ENCODE measurements around the gene KRTAP10-9. TPM values are rescaled to one million over a fixed set of nuclear protein-coding genes. Genes with fewer than 3 reads are reported as not detected.

Gene KRTAP10-9
- polyA plus RNA-seq, 1 donor (not counting 4 experiments of a cell fraction or from before 2014, with no cell fraction given), result not detected

DNA sequence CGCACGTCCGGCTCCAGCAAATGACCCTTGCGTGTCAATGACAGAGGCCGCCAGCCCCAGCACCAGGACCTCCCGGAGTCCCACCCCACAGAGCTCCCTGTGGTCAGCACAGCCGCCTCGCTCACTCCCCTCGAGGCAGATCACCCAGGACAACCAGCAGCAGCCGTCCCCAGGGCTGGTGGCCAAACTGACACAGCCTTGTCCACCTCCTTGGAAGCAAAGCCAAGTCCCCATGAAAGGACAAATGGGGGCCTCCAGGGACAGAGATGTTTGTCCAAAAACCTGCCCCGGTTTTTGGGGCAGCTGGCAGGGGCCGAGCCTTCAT is 12.4 kb downstream of the KRTAP10-9 start:
- no peaks in the 10 kb centered on the region for H3K9me3 ChIP-seq (ENCODE audit: control insufficient read depth, low read depth, low read length)
- H3K27ac ChIP-seq (ENCODE audit: control insufficient read depth, insufficient read depth, low read length), result no peak overlapping the region
- H3K4me1 ChIP-seq (ENCODE audit: control insufficient read depth, extremely low read depth, insufficient read depth, low read length), result no peaks in the 10 kb centered on the region
- DNase-seq (ENCODE audit: low read depth, low spot score) (no peak), FAIRE-seq (no peak)
- no peak overlapping the region for H3K9ac ChIP-seq (ENCODE audit: control insufficient read depth, extremely low read depth, insufficient read depth, low read length)
- no peaks in the 10 kb centered on the region for H4K20me1 ChIP-seq (ENCODE audit: control insufficient read depth, extremely low read depth, insufficient read depth, low read length)
- dilution Hi-C loops (cut with MboI; ENCODE audit: extremely low pct_ligation_motif_present, low sequenced_read_pairs), result no loop called here
- H3K36me3 ChIP-seq (ENCODE audit: control insufficient read depth in 2 of 2, extremely low read depth in 1 of 2, insufficient read depth in 2 of 2, low read length in 2 of 2), result no peaks in the 10 kb centered on the region
- no peaks in the 10 kb centered on the region for H3K79me2 ChIP-seq (ENCODE audit: control insufficient read depth, insufficient read depth, low read length)
- no peaks in the 10 kb centered on the region for H3K27me3 ChIP-seq (ENCODE audit: control insufficient read depth, extremely low read depth, insufficient read depth, low read length)
- H3K4me3 ChIP-seq (ENCODE audit: control insufficient read depth in 2 of 3, extremely low read depth in 1 of 3, insufficient read depth in 2 of 3, low read depth in 1 of 3, low read length in 3 of 3), result no peak overlapping the region
- H2AFZ ChIP-seq (ENCODE audit: control insufficient read depth, low read length), result no peak overlapping the region
- H3K9me1 ChIP-seq (ENCODE audit: control insufficient read depth, extremely low read depth, insufficient read depth, low read length), result no peaks in the 10 kb centered on the region
- H3K4me2 ChIP-seq (ENCODE audit: control insufficient read depth, extremely low read depth, insufficient read depth, low read depth, low read length), result no peak overlapping the region
- TF ChIP-seq EZH2 (IDR thresholded peaks at IDR 0.05; ENCODE audit: low read length), result no peak
- TF ChIP-seq, protein P1, sequence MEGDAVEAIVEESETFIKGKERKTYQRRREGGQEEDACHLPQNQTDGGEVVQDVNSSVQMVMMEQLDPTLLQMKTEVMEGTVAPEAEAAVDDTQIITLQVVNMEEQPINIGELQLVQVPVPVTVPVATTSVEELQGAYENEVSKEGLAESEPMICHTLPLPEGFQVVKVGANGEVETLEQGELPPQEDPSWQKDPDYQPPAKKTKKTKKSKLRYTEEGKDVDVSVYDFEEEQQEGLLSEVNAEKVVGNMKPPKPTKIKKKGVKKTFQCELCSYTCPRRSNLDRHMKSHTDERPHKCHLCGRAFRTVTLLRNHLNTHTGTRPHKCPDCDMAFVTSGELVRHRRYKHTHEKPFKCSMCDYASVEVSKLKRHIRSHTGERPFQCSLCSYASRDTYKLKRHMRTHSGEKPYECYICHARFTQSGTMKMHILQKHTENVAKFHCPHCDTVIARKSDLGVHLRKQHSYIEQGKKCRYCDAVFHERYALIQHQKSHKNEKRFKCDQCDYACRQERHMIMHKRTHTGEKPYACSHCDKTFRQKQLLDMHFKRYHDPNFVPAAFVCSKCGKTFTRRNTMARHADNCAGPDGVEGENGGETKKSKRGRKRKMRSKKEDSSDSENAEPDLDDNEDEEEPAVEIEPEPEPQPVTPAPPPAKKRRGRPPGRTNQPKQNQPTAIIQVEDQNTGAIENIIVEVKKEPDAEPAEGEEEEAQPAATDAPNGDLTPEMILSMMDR (optimal IDR thresholded peaks at IDR 0.05 in 1 of 3, IDR thresholded peaks at IDR 0.05 in 1 of 3, conservative IDR thresholded peaks at IDR 0.05 in 1 of 3; ENCODE audit: extremely low read depth in 1 of 3, insufficient read depth in 2 of 3, low read length in 3 of 3), result no peak

DNA sequence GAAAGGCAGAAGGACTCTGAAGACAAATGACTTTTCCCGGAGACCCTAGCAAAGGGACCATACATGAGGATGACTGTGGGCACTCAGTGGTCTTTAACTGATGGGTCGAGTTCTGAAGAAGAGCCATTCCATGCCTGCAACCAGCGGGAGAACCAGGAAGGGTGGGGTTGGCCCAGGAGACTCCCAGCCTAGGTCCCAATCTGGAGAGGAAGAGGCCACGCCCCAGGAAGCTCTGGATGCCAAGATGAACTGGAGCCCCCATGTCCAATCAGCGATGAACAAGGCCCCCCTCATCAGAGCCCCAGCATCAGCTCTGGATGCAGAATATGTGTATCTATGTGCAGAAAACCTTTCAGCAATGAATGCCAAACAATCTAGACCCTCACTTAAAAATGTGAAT is 13.9 kb downstream of the KRTAP10-9 start:
- H3K4me2 ChIP-seq (ENCODE audit: control insufficient read depth, extremely low read depth, insufficient read depth, low read depth, low read length), result no peak overlapping the region
- no peaks in the 10 kb centered on the region for H3K27me3 ChIP-seq (ENCODE audit: control insufficient read depth, extremely low read depth, insufficient read depth, low read length)
- H3K4me1 ChIP-seq (ENCODE audit: control insufficient read depth, extremely low read depth, insufficient read depth, low read length), result no peaks in the 10 kb centered on the region
- no peak for DNase-seq (ENCODE audit: low read depth, low spot score)
- no peak for FAIRE-seq
- dilution Hi-C loops (cut with MboI; ENCODE audit: extremely low pct_ligation_motif_present, low sequenced_read_pairs), result no loop called here
- no peaks in the 10 kb centered on the region for H3K79me2 ChIP-seq (ENCODE audit: control insufficient read depth, insufficient read depth, low read length)
- no peaks in the 10 kb centered on the region for H3K36me3 ChIP-seq (ENCODE audit: control insufficient read depth in 2 of 2, extremely low read depth in 1 of 2, insufficient read depth in 2 of 2, low read length in 2 of 2)
- no peak overlapping the region for H2AFZ ChIP-seq (ENCODE audit: control insufficient read depth, low read length)
- H3K9ac ChIP-seq (ENCODE audit: control insufficient read depth, extremely low read depth, insufficient read depth, low read length), result no peak overlapping the region
- H4K20me1 ChIP-seq (ENCODE audit: control insufficient read depth, extremely low read depth, insufficient read depth, low read length), result no peaks in the 10 kb centered on the region
- peaks cover 1% of the 10 kb centered on the region for H3K9me3 ChIP-seq (ENCODE audit: control insufficient read depth, low read depth, low read length)
- H3K9me1 ChIP-seq (ENCODE audit: control insufficient read depth, extremely low read depth, insufficient read depth, low read length), result no peaks in the 10 kb centered on the region
- TF ChIP-seq EZH2 (IDR thresholded peaks at IDR 0.05; ENCODE audit: low read length), result no peak
- TF ChIP-seq, protein P1 (optimal IDR thresholded peaks at IDR 0.05 in 1 of 3, IDR thresholded peaks at IDR 0.05 in 1 of 3, conservative IDR thresholded peaks at IDR 0.05 in 1 of 3; ENCODE audit: extremely low read depth in 1 of 3, insufficient read depth in 2 of 3, low read length in 3 of 3), result no peak
- H3K4me3 ChIP-seq (ENCODE audit: control insufficient read depth in 2 of 3, extremely low read depth in 1 of 3, insufficient read depth in 2 of 3, low read depth in 1 of 3, low read length in 3 of 3), result no peak overlapping the region
- no peak overlapping the region for H3K27ac ChIP-seq (ENCODE audit: control insufficient read depth, insufficient read depth, low read length)
